Rectal smooth muscle tissue (tissue), 1 donor: Measurements from ENCODE around the gene CASKIN2.

Experiments
- H3K27ac ChIP-seq: one replicate; pipeline ENCODE4 v1.7.0; 2013; ENCODE audit warnings: low read depth, low read length, inconsistent platforms
- H3K27me3 ChIP-seq: one replicate; pipeline ENCODE4 v1.7.0; 2013; ENCODE audit warnings: low read length; ENCODE audit not compliant: control insufficient read depth, insufficient read depth
- H3K36me3 ChIP-seq: one replicate; pipeline ENCODE4 v1.7.0; 2013; ENCODE audit warnings: low read length; ENCODE audit not compliant: control insufficient read depth, insufficient read depth
- H3K4me1 ChIP-seq: one replicate; pipeline ENCODE4 v1.7.0; 2013; ENCODE audit warnings: low read length; ENCODE audit not compliant: control insufficient read depth, insufficient read depth
- H3K4me3 ChIP-seq: one replicate; pipeline ENCODE4 v1.7.0; 2013; ENCODE audit warnings: low read length
- H3K9ac ChIP-seq: one replicate; pipeline ENCODE4 v1.7.0; 2013; ENCODE audit warnings: low read length

CASKIN2 gene

DNA sequence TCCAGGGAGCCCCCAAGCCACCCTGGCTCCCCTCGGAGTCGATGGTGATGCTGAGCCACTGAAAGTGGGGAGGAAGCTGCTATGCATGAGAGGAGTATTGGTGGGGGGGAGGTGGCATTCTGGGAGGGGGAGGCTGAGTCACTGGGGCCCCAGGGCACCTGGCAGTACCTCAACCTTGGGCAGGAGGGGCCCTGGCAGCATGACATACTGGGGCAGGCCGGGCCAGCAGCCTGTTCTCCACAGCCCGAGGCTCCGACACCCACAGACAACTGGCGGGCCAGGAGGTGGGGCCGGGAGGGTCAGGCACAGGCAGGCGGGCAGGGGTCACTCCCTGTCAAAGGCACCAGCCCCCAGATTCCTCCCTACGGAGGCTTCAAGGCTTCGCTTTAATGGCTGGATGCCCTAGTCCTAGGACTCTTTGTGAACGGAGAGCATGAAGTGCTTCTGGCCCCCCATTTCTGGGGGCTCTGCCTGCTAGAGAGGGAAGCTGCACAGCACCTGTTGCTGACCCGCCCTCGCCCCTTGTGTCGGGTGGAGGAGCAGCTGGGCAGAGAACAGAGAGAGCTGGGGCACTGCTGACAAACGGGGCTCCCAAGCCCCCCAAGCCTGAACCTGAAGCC is 928 bp downstream of the CASKIN2 start:
- Histone ChIP-seq H3K27me3 (no peaks in the 10 kb centered on the region), H3K36me3 (peaks cover 3% of the 10 kb centered on the region), H3K4me1 (peaks cover 21% of the 10 kb centered on the region), H3K4me3 (peak overlapping the region; percentile 79), H3K9ac (peak overlapping the region; percentile 19), H3K27ac (peak overlapping the region; percentile 76)

DNA sequence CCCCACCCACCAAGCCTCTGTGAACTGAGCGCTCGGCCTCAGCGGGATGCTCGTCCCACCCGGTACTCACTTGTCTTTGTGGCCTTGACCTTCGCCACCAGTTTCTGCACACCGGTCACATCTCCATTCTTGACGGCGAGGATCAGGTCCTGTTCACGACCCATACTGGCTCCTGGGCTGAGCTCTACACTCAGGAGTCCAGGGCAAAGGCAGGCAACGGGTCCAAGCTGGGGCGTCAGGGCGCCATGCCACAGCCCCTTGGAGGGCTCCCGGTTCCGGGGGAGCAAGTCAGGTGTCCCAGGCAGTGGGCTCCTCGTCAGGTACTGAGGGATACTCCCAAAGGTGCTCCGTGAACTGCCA is 1.7 kb downstream of the CASKIN2 start:
- H3K4me3 ChIP-seq = peak overlapping the region; percentile 79
- peaks cover 3% of the 10 kb centered on the region for H3K36me3 ChIP-seq
- H3K27me3 ChIP-seq = no peaks in the 10 kb centered on the region
- peaks cover 23% of the 10 kb centered on the region for H3K4me1 ChIP-seq
- no peak overlapping the region for H3K9ac ChIP-seq
- no peak overlapping the region for H3K27ac ChIP-seq

DNA sequence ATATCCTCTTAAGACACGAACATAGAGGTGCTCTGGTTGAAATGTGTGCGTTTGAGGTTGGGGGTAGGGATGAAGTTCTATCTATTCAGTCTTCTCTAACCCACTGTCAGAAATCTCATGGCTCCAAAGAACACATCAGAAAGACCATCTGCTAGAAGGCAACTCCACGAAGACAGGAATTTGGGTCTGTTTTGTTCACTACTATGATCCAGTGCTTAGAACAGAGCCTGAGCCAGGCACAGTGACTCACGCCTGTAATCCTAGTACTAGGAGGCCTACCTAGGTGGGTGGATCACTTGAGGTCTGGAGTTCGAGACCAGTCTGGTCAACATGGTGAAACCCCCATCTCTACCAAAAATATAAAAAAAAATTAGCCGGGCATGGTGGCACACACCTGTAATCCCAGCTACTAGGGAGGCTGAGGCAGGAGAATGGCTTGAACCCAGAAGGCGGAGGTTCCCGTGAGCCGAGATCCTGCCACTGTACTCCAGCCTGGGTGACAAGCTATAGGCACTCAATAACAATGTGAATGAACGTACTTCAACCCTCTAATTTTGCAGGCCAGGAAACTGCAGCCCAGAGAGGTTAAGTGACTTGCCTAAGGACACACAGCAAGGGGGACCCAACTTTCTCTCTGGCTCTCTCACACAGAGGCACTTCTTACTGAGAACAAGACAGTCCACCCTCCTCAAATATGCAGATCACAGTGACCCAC is 2.3 kb downstream of the CASKIN2 start:
- Histone ChIP-seq H3K4me1 (peaks cover 25% of the 10 kb centered on the region), H3K27me3 (no peaks in the 10 kb centered on the region), H3K4me3 (peak overlapping the region; percentile 79), H3K27ac (no peak overlapping the region), H3K9ac (no peak overlapping the region), H3K36me3 (peaks cover 3% of the 10 kb centered on the region)

DNA sequence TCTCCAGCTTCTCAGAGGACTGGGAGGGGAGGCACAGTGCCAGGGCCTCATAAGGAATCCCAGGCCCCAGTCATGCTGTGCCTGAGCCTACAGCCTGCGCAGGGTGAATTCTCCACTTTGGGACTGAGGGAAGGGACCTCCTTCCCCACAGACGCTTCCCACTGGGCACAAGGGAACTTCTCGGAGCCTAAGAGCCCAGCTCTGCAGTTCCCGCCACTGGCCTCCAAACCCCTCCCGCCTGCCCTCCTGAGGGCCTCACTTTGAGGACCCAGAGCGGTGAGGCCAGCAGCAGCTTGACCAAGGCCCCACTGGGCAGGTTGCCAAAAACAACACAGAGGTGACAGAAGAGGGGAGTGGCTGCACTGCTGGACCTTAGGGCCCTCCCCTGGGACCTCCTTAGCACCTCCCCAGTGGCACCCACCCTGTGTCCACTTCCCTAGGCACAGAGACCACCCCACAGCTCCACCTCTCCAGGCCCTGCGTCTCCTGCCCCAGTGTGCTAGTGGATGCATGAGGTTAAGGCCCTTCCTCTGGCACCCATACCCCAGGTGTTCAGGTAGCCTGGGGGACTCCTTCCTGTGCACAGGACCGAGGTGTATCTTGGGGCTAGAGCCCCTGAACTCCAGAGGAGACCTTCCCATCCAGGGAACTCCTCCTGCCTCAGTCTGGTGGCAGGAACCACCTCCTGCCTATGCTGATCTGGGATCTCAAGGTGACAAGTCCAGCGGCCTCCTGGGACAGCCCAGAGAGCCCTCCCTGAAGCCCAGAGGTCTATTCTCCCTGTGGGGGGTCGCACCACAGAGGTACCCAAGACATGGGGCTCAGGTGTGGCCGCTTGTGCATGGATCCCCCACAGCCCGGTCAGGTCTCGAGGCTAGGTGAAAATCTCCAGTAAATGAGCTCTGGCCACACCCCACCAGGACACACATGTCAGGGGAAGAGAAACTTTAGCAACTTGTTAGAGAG is 3.4 kb downstream of the CASKIN2 start:
- Histone ChIP-seq H3K36me3 (peaks cover 7% of the 10 kb centered on the region), H3K4me3 (no peak overlapping the region), H3K4me1 (peaks cover 19% of the 10 kb centered on the region), H3K27me3 (no peaks in the 10 kb centered on the region), H3K27ac (peak overlapping the region; percentile 21), H3K9ac (no peak overlapping the region)

DNA sequence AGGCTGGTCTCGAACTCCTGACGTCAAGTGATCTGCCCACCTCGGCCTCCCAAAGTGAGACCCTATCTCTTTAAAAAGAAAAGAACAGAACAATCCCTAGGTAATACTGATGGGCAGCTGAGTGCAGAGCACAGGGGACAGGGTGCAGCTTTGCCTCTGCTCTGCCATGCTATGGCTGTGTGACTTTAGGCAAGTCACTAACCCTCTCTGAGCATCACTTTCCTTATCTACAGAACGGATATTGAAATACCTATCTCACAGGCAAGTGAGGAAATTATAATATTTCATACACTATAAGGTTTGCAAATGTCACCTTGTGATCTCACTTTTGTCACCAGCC is 4.1 kb downstream of the CASKIN2 start:
- Histone ChIP-seq H3K27ac (peak overlapping the region; percentile 21), H3K4me3 (no peak overlapping the region), H3K27me3 (no peaks in the 10 kb centered on the region), H3K36me3 (peaks cover 10% of the 10 kb centered on the region), H3K4me1 (peaks cover 19% of the 10 kb centered on the region), H3K9ac (no peak overlapping the region)

DNA sequence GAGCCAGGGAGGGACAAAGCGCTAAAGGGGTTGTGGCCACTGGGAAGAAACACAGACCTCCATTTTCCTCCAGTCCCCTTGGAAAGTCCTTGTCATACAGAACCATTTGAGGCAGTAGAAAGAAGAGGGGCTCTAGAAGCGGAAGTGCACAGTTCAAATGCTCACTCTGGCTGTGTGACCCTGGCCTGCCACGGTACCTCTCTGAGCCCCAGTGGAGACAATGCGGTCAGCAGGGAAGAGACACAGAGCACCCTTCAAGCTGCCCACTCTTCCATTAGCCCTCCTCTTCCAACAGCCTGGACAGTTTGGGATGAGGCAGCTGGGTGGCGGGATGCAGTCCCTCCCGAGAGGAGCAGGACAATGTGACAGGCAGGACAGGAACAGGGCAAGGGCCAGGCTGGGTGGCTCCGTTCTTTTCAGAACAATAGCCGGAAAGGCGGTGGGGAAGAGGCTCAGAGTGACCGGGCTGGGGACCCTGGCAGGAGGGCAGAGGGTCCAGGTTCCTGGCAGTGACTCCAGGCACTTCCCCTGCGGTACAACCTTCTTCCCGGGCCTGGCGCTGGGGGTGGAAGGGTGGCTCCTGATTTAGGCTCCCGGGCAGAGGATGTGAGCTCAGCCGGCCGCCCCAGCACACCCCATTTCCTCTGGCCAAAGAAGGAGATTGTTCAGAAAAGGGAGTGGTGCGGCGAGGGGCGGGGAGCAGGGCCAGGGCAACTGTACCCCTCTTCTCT is 5.6 kb downstream of the CASKIN2 start:
- Histone ChIP-seq H3K27ac (peak overlapping the region; percentile 27), H3K9ac (no peak overlapping the region), H3K36me3 (peaks cover 16% of the 10 kb centered on the region), H3K4me3 (no peak overlapping the region), H3K27me3 (no peaks in the 10 kb centered on the region), H3K4me1 (peaks cover 19% of the 10 kb centered on the region)

DNA sequence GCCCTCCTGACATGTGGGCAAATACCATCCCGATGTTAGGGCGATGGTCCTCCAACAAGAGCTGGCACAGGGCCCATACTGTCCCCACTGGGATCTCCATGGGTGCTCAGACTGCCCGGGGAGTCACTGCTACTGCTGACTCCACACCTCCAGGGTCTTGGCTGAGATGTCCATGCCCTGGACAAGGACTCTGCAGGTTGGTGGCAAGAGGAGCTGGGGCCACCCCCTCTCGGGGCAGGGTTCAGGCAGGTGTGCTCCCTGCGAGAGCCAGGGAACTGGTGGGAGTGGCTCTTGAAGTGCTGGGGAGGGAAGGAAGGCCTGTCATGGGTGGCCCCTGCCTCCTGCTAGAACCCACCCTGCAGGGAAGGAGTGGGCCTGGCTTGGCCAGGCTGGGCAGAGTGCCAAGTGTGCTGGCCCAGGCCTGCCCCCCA is 6.4 kb downstream of the CASKIN2 start:
- Histone ChIP-seq H3K4me3 (no peak overlapping the region), H3K27me3 (no peaks in the 10 kb centered on the region), H3K36me3 (peaks cover 16% of the 10 kb centered on the region), H3K9ac (no peak overlapping the region), H3K27ac (no peak overlapping the region), H3K4me1 (peaks cover 17% of the 10 kb centered on the region)

DNA sequence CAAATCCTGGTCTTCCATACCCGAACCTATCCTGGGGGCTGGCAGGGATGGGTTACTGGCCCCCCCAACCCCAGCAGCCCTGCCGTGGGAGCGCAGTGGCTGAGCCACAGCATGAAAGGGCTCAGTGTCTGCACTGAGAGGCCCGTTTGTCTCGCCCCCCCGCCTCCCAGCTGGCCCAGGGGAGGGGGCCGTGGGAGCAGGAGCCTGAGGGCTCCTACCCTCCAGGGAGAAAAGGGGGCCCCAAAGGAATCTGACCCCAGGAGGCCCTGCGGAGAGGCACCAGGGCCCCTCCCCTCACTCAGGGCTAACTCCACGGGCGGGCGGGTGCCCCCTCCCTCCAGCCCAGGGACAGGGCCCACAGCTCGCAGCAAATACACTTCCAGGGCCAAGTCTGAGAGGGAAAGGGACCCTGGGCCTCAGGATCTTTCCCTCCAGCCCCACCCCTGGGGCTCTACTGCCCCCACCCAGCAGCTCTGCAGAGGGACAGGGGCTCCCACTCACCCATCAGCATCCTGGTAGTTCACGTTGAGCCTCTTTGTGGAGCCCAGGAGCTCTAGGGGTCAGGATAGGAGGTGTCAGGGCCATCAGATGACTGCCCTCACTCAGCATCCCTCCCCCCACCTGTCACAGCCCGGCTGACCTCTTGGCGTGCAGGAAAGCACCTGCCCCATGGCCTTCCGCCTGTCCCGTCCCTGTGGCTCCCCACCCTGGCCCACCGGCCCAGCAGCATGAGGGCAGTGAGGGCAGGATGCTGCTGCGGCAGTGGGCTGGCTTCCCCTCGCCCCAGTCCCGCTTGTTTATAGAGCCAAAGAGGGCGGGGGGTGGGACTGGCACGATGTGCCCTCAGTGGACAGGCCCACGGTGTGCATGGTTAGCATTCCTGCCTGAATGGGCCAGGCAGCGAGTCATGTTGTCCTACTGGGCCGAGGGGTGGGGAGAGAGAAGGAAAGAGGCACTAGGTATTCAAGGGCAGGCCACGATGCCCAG is 7.3 kb downstream of the CASKIN2 start:
- H3K4me3 ChIP-seq = no peak overlapping the region
- no peaks in the 10 kb centered on the region for H3K27me3 ChIP-seq
- peak overlapping the region; percentile 24 for H3K27ac ChIP-seq
- H3K4me1 ChIP-seq = peaks cover 10% of the 10 kb centered on the region
- H3K9ac ChIP-seq = no peak overlapping the region
- H3K36me3 ChIP-seq = peaks cover 20% of the 10 kb centered on the region

DNA sequence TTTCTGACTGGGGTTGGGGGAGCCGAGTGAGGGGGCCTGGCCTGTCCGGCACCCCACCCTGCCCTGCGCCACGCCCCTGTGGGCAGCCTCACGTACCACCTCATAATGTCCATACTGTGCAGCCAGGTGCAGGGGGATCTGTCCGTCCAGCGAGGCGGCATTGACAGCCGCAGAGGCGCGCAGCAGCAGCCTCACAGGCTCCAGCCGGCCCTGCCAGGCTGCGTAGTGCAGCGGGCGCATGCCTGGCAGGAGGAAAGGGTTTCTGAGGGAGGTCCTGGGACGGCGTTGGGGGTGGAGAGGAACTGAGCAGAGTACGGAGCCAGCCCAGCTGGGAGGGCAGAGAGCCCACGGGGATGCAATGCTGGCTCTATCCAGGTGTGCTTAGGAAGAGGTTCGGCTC is 8.4 kb downstream of the CASKIN2 start:
- no peaks in the 10 kb centered on the region for H3K27me3 ChIP-seq
- no peak overlapping the region for H3K27ac ChIP-seq
- H3K4me3 ChIP-seq = no peak overlapping the region
- H3K36me3 ChIP-seq = peaks cover 20% of the 10 kb centered on the region
- peaks cover 6% of the 10 kb centered on the region for H3K4me1 ChIP-seq
- H3K9ac ChIP-seq = no peak overlapping the region

DNA sequence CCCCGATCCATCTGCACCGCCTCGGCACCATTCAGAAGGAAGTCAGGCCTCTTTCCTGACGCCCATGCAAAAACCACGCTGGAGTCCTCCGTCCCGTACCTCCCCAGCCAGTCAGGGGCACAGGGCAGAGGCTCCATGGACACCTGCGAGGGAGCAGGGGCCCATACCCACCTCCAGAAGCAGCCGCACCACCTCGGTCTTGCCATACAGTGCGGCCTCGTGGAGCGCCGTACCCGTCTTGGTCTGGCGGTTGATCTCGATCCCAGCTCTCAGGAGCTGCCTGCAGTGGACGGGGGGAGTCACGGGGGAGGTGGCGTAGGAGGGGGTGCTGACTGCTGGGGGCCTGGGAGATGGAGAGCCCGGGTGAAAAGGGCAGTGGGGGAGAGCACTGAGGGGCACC is 9.2 kb downstream of the CASKIN2 start:
- H3K27ac ChIP-seq = no peak overlapping the region

DNA sequence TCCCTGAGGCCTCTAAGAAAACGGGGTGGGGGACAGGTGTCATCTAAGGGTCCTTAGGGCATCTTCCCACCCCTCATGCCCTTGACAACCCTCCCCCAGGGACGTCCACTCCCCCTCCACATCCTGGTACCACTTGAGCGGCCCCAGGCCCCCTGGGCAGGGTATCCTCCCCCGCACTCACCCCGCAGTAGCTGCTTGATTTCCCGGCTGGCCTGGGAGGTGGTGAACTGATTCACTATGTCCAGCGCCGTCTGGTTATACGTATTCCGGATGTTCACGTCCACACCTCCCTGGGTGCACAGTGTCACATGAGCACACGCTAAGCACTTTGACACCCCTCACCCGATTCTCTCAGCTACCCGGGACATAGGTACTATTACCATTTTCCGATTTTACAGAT is 9.7 kb downstream of the CASKIN2 start:
- peaks cover 8% of the 10 kb centered on the region for H3K4me1 ChIP-seq
- H3K27ac ChIP-seq = no peak overlapping the region

More for the DNA sequence above, 9.2 kb downstream of the CASKIN2 start:
- Histone ChIP-seq H3K36me3 (peaks cover 20% of the 10 kb centered on the region), H3K9ac (no peak overlapping the region), H3K4me1 (peaks cover 7% of the 10 kb centered on the region), H3K27me3 (no peaks in the 10 kb centered on the region), H3K4me3 (no peak overlapping the region)

More for the DNA sequence above, 9.7 kb downstream of the CASKIN2 start:
- Histone ChIP-seq H3K27me3 (no peaks in the 10 kb centered on the region), H3K9ac (no peak overlapping the region), H3K36me3 (peaks cover 18% of the 10 kb centered on the region), H3K4me3 (no peak overlapping the region)
